Measurements from ENCODE around the gene MBP.

The MBP gene

DNA sequence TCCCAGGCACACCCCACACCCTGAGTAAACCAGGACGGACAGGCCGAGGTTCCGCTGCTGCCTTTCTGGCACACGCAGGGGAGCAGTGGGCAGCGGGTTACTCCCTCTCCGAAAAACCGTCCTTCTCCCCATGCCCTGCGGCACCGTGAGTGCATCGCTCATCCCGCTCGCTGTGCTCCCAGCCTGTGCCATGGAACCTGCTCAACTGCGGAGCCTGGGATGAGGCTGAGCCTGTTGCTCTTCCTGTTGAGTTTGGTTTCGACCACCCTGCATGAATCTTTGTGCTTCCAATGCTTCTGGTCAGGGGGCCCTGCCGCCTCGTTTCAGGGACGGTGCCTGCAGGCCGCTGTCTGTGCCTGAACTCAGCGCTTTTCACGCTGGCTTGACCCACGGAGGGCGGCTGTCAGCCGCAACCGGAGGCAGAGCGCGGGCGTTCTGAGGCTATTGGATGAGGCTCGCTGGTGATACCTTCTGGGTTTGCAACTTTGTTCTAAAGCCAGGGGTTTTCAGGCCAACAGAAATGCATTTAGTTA lies 106.7 kb downstream of the MBP start:
- Histone ChIP-seq H3K9ac (ENCODE audit: low read length) (no peak overlapping the region), H3K56ac (ENCODE audit: low read length) (no peak overlapping the region), H4K5ac (ENCODE audit: low read length) (no peak overlapping the region), H3K79me2 (ENCODE audit: control insufficient read depth, insufficient read depth, low read length) (no peaks in the 10 kb centered on the region), H3K4me2 (ENCODE audit: low read length) (no peak overlapping the region), H3K4me1 (ENCODE audit: control insufficient read depth, low read depth, low read length) (no peaks in the 10 kb centered on the region), H3K4ac (ENCODE audit: low read depth, low read length) (no peak overlapping the region), H2AK5ac (ENCODE audit: low read length) (no peak overlapping the region), H3K18ac (ENCODE audit: low read length) (no peak overlapping the region), H3K36me3 (ENCODE audit: control insufficient read depth, insufficient read depth, low read length) (no peaks in the 10 kb centered on the region), H3K4me3 (ENCODE audit: low read length) (no peak overlapping the region), H2BK120ac (ENCODE audit: low read depth, low read length) (no peak overlapping the region), H3K27me3 (ENCODE audit: insufficient read depth, low read length, poor library complexity) (no peaks in the 10 kb centered on the region), H4K8ac (ENCODE audit: low read depth, low read length) (no peak overlapping the region), H2BK15ac (replicated peaks; ENCODE audit: low read depth) (no peak overlapping the region), H3K23ac (ENCODE audit: low read length) (no peak overlapping the region), H3K79me1 (ENCODE audit: low read length) (no peaks in the 10 kb centered on the region), H2BK5ac (ENCODE audit: low read length) (no peak overlapping the region), H3K27ac (ENCODE audit: low read depth, low read length) (no peak overlapping the region)
- no peak for DNase-seq
- no CpG with 5 or more reads among the region's 28 CpGs for WGBS (ENCODE audit: extremely low coverage, insufficient coverage, low lambda C conversion rate)

DNA sequence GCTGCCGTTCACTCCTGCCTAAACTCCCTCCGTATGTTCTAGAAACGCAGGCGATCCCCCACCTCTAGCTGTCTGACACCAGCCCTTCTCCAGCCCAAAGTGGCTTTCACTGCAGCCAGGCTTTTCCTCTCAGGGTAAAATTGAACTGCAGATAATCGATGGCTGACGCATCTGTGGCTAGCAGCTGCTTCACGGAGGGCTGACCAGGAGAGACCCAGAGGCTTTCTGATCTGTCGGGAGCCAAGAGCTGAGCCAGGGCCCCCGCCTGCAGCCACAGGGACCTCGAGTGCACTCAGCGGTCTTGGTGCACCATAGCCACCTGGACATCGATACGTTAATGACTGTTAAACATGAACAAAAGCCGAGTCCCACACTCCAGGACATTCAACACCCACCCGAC lies 107.5 kb downstream of the MBP start:
- H2BK5ac ChIP-seq (ENCODE audit: low read length), result no peak overlapping the region
- H3K79me1 ChIP-seq (ENCODE audit: low read length), result no peaks in the 10 kb centered on the region
- DNase-seq, result no peak
- no peaks in the 10 kb centered on the region for H3K4me1 ChIP-seq (ENCODE audit: control insufficient read depth, low read depth, low read length)
- H3K23ac ChIP-seq (ENCODE audit: low read length), result no peak overlapping the region
- no peak overlapping the region for H3K4me3 ChIP-seq (ENCODE audit: low read length)
- no peak overlapping the region for H3K56ac ChIP-seq (ENCODE audit: low read length)
- H3K9ac ChIP-seq (ENCODE audit: low read length), result no peak overlapping the region
- no peak overlapping the region for H4K5ac ChIP-seq (ENCODE audit: low read length)
- H3K27ac ChIP-seq (ENCODE audit: low read depth, low read length), result no peak overlapping the region
- H3K4me2 ChIP-seq (ENCODE audit: low read length), result no peak overlapping the region
- H3K79me2 ChIP-seq (ENCODE audit: control insufficient read depth, insufficient read depth, low read length), result no peaks in the 10 kb centered on the region
- WGBS (ENCODE audit: extremely low coverage, insufficient coverage, low lambda C conversion rate), result no CpG with 5 or more reads among the region's 15 CpGs
- no peak overlapping the region for H2AK5ac ChIP-seq (ENCODE audit: low read length)
- H3K36me3 ChIP-seq (ENCODE audit: control insufficient read depth, insufficient read depth, low read length), result no peaks in the 10 kb centered on the region
- no peak overlapping the region for H2BK15ac ChIP-seq (replicated peaks; ENCODE audit: low read depth)
- no peak overlapping the region for H3K4ac ChIP-seq (ENCODE audit: low read depth, low read length)
- no peak overlapping the region for H2BK120ac ChIP-seq (ENCODE audit: low read depth, low read length)
- no peak overlapping the region for H4K8ac ChIP-seq (ENCODE audit: low read depth, low read length)
- H3K18ac ChIP-seq (ENCODE audit: low read length), result no peak overlapping the region
- no peaks in the 10 kb centered on the region for H3K27me3 ChIP-seq (ENCODE audit: insufficient read depth, low read length, poor library complexity)

DNA sequence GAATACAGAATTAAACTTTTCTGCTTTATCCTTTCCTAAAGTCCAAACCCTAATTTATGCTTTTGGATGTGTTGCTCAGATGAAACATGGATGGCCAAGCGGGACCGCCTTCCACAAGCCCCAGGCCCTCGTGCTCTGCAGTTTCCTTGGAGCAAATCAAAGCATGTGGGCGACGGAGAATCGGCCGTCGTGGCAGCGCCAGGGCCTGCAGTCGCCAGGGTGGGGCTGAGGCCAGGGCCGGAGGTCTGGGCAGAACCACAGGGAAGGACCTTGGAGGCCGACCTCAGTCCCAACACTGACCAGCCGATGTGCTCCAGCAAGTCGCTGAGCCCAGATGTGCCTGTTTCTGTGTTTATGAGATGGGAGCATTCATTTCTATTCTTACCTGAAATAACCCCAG lies 108.1 kb downstream of the MBP start:
- Histone ChIP-seq H4K8ac (ENCODE audit: low read depth, low read length) (no peak overlapping the region), H3K79me2 (ENCODE audit: control insufficient read depth, insufficient read depth, low read length) (no peaks in the 10 kb centered on the region), H3K4me1 (ENCODE audit: control insufficient read depth, low read depth, low read length) (no peaks in the 10 kb centered on the region), H3K79me1 (ENCODE audit: low read length) (no peaks in the 10 kb centered on the region), H3K27ac (ENCODE audit: low read depth, low read length) (no peak overlapping the region), H3K23ac (ENCODE audit: low read length) (no peak overlapping the region), H2AK5ac (ENCODE audit: low read length) (no peak overlapping the region), H2BK15ac (replicated peaks; ENCODE audit: low read depth) (no peak overlapping the region), H3K27me3 (ENCODE audit: insufficient read depth, low read length, poor library complexity) (no peaks in the 10 kb centered on the region), H3K18ac (ENCODE audit: low read length) (no peak overlapping the region), H4K5ac (ENCODE audit: low read length) (no peak overlapping the region), H3K4me2 (ENCODE audit: low read length) (no peak overlapping the region), H2BK120ac (ENCODE audit: low read depth, low read length) (no peak overlapping the region), H3K4ac (ENCODE audit: low read depth, low read length) (no peak overlapping the region), H3K9ac (ENCODE audit: low read length) (no peak overlapping the region), H3K56ac (ENCODE audit: low read length) (no peak overlapping the region), H3K36me3 (ENCODE audit: control insufficient read depth, insufficient read depth, low read length) (no peaks in the 10 kb centered on the region), H2BK5ac (ENCODE audit: low read length) (no peak overlapping the region), H3K4me3 (ENCODE audit: low read length) (no peak overlapping the region)
- DNase-seq, result no peak
- no CpG with 5 or more reads among the region's 14 CpGs for WGBS (ENCODE audit: extremely low coverage, insufficient coverage, low lambda C conversion rate)

DNA sequence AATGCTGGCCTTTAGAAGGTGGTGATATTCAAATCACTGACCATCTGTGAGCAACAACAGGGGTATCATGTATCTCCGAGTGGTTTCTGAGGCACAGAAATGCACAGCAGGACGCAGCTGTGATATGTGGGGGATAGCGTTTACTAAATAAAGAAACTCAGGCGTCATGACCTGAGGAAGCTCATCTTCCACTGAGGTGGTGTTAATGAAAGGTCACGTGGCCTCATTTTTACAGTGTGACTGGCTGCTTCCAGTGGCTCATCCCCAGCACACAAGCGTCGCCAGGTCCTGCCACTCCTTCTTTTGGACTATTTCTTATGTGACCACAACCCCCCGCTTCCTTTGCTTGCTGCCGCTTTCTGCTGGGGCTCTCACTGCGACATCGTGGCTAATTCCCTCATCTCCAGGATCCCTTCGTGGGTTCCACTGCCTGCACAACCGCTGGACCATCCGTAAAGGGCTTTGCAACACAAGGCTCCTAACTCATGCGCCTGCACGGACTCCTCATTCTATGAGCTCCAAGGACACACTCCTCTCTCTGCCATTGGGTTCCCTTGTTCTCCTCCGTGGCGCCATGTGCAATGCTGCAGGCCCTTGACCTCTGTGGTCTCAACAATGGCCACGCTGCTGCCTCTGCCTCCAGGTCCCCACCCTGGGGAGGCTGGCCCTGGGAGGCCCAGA lies 109.3 kb downstream of the MBP start:
- Histone ChIP-seq H2BK120ac (ENCODE audit: low read depth, low read length) (no peak overlapping the region), H3K4me3 (ENCODE audit: low read length) (no peak overlapping the region), H4K8ac (ENCODE audit: low read depth, low read length) (no peak overlapping the region), H3K4me1 (ENCODE audit: control insufficient read depth, low read depth, low read length) (no peaks in the 10 kb centered on the region), H3K27ac (ENCODE audit: low read depth, low read length) (no peak overlapping the region), H4K5ac (ENCODE audit: low read length) (no peak overlapping the region), H3K23ac (ENCODE audit: low read length) (peak overlapping the region; percentile 80), H3K36me3 (ENCODE audit: control insufficient read depth, insufficient read depth, low read length) (no peaks in the 10 kb centered on the region), H3K4ac (ENCODE audit: low read depth, low read length) (no peak overlapping the region), H3K79me2 (ENCODE audit: control insufficient read depth, insufficient read depth, low read length) (no peaks in the 10 kb centered on the region), H3K79me1 (ENCODE audit: low read length) (no peaks in the 10 kb centered on the region), H3K9ac (ENCODE audit: low read length) (no peak overlapping the region), H2BK5ac (ENCODE audit: low read length) (no peak overlapping the region), H2AK5ac (ENCODE audit: low read length) (no peak overlapping the region), H3K56ac (ENCODE audit: low read length) (no peak overlapping the region), H3K27me3 (ENCODE audit: insufficient read depth, low read length, poor library complexity) (no peaks in the 10 kb centered on the region), H3K4me2 (ENCODE audit: low read length) (no peak overlapping the region), H3K18ac (ENCODE audit: low read length) (no peak overlapping the region), H2BK15ac (replicated peaks; ENCODE audit: low read depth) (no peak overlapping the region)
- whole genome bisulfite sequencing (ENCODE audit: extremely low coverage, insufficient coverage, low lambda C conversion rate), result no CpG with 5 or more reads among the region's 19 CpGs
- DNase-seq, result no peak

DNA sequence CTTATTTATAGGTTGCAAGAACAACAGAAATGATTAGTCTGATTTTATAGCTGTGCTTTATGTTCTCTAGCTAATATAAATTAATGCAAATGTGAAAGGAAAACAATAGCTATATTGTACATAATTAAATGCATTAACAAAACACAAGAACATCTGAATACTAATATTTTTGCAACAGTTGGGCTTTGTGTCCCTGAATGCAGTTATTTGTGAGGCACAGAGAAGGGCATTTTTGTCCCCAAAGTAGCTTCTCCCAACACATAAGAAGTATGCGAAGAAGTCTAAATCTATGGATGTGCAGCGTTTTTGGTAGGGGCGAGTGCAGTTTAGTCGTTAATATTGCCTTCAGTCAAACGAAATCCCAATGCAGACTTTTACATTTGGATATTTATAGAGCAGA lies 110.0 kb downstream of the MBP start:
- DNase-seq, result no peak
- Histone ChIP-seq H4K8ac (ENCODE audit: low read depth, low read length) (no peak overlapping the region), H3K18ac (ENCODE audit: low read length) (no peak overlapping the region), H3K36me3 (ENCODE audit: control insufficient read depth, insufficient read depth, low read length) (no peaks in the 10 kb centered on the region), H3K56ac (ENCODE audit: low read length) (no peak overlapping the region), H2BK5ac (ENCODE audit: low read length) (no peak overlapping the region), H2BK120ac (ENCODE audit: low read depth, low read length) (no peak overlapping the region), H3K4me3 (ENCODE audit: low read length) (no peak overlapping the region), H3K9ac (ENCODE audit: low read length) (no peak overlapping the region), H4K5ac (ENCODE audit: low read length) (no peak overlapping the region), H2AK5ac (ENCODE audit: low read length) (no peak overlapping the region), H3K4ac (ENCODE audit: low read depth, low read length) (no peak overlapping the region), H3K79me1 (ENCODE audit: low read length) (no peaks in the 10 kb centered on the region), H2BK15ac (replicated peaks; ENCODE audit: low read depth) (no peak overlapping the region), H3K23ac (ENCODE audit: low read length) (no peak overlapping the region), H3K79me2 (ENCODE audit: control insufficient read depth, insufficient read depth, low read length) (no peaks in the 10 kb centered on the region), H3K27ac (ENCODE audit: low read depth, low read length) (no peak overlapping the region), H3K27me3 (ENCODE audit: insufficient read depth, low read length, poor library complexity) (no peaks in the 10 kb centered on the region), H3K4me2 (ENCODE audit: low read length) (no peak overlapping the region), H3K4me1 (ENCODE audit: control insufficient read depth, low read depth, low read length) (no peaks in the 10 kb centered on the region)
- no CpG with 5 or more reads among the region's 5 CpGs for WGBS (ENCODE audit: extremely low coverage, insufficient coverage, low lambda C conversion rate)

DNA sequence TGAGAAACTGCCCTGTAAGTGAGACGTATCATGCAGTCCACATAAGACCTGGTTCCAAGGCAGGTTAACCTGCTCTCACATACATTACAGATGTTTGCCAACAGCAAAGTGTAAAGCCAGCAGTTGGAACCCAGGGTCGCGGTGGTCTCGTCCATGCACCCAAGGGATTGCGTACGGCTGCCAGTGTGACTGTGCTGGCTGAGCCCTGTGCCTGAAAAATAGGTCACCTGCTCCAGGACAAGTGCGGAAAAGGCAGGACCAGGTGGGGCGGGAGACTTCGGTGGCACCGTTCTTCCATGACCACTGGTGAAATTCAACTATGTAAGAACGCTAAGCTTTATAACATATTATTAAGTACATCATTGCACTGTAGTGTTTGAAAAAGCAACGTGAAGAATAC lies 110.5 kb downstream of the MBP start:
- H4K8ac ChIP-seq (ENCODE audit: low read depth, low read length), result no peak overlapping the region
- no peak overlapping the region for H3K9ac ChIP-seq (ENCODE audit: low read length)
- no peak overlapping the region for H2BK5ac ChIP-seq (ENCODE audit: low read length)
- no peaks in the 10 kb centered on the region for H3K4me1 ChIP-seq (ENCODE audit: control insufficient read depth, low read depth, low read length)
- H3K79me1 ChIP-seq (ENCODE audit: low read length), result no peaks in the 10 kb centered on the region
- WGBS (ENCODE audit: extremely low coverage, insufficient coverage, low lambda C conversion rate), result no CpG with 5 or more reads among the region's 12 CpGs
- H3K4ac ChIP-seq (ENCODE audit: low read depth, low read length), result no peak overlapping the region
- H3K27ac ChIP-seq (ENCODE audit: low read depth, low read length), result no peak overlapping the region
- no peak for DNase-seq
- no peak overlapping the region for H3K4me3 ChIP-seq (ENCODE audit: low read length)
- no peak overlapping the region for H3K18ac ChIP-seq (ENCODE audit: low read length)
- no peak overlapping the region for H2AK5ac ChIP-seq (ENCODE audit: low read length)
- no peak overlapping the region for H3K4me2 ChIP-seq (ENCODE audit: low read length)
- no peak overlapping the region for H4K5ac ChIP-seq (ENCODE audit: low read length)
- H2BK120ac ChIP-seq (ENCODE audit: low read depth, low read length), result no peak overlapping the region
- no peak overlapping the region for H3K56ac ChIP-seq (ENCODE audit: low read length)
- H3K36me3 ChIP-seq (ENCODE audit: control insufficient read depth, insufficient read depth, low read length), result no peaks in the 10 kb centered on the region
- no peak overlapping the region for H3K23ac ChIP-seq (ENCODE audit: low read length)
- H3K79me2 ChIP-seq (ENCODE audit: control insufficient read depth, insufficient read depth, low read length), result no peaks in the 10 kb centered on the region
- no peak overlapping the region for H2BK15ac ChIP-seq (replicated peaks; ENCODE audit: low read depth)
- no peaks in the 10 kb centered on the region for H3K27me3 ChIP-seq (ENCODE audit: insufficient read depth, low read length, poor library complexity)

Measured in mesendoderm (in vitro differentiated cells).